Activated T-helper 1 cell treated with Interleukin-2 at 50 U/mL for 16 hours (primary cell): ENCODE data around the gene PNP.
"Not testable (repeated sequence)": the region's sequence is repeated elsewhere in the genome, so short reads cannot be mapped to it uniquely, and the experiment has no call there.

Source experiments
- DNase-seq: peaks from one replicate; pipeline ENCODE4 v3.0.0-alpha.2; 2020; ENCODE audit warnings: low read depth

Gene PNP

DNA sequence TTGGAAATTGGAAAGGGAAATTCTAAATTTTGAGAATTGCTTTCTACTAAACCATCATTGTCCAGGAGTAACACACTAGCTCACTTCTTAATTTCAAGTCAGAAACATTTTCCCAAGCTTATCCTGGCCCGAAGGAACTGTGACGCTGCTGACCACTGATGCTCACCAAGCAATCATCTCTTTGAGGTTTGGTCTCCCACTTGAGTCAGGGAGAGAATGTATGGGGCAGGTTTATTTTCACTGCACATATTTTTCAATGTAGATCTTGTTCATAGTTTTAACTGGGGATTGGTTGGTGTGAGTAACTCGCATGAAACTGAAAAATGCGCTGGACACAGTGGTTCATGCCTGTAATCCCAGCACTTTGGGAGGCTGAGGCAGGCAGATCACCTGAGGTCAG lies 23.3 kb downstream of the PNP start:
- no peak for DNase-seq

DNA sequence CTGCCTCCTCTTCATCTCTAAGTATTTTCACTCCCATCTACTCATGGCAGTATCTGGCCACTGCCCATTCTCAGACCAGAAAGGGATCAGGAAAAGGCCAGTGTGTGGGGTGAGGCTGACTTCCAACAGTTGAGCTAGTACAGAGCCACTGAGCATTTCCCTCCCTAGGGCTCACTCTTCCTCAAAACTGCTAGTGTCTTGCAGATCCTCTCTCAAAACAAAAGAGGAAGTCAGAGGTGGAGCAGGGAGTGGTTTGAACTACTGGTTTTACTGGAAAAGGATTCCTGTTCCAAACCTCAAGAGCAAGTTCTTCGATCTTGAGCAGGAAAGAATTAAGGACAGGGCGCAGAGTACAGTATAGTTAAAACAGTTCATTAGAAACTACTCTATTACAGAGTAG lies 24.4 kb downstream of the PNP start:
- DNase-seq = no peak

DNA sequence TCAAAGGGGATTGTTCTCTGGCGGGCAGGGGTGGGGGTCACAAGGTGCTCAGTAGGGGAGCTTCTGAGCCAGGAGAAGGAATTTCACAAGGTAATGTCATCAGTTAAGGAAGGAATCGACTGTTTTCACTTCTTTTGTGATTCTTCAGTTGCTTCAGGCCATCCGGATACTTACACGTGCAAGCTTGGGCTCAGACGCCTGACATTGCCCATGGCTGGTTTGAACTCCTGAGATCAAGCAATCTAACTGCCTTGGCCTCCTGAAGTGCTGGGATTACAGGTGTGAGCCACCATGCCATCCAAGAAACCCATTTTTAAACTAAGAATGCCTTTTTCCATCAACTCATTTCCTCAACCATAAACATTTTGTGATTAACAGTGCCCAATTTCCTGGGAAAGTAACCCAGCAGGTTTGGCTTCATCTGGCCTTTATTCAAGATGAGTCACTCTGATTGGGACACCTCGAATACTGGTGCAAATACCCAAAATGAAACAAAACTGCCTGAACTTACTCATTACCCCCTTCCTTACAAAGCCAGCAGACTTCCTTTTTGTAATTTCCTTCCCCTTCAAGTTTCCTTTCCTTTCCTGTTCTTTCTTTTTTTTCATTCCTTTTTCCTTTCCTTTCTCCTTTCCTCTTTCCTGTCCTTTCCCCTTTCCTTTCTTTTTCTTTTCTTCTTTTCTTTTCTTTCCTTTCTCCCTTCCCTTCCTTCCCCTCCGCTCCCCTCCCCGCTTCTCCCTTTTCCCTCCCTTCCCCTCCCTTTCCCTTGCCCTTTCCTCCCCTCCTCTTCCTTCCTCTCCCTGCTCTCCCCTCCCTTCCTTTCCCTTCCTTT lies 25.9 kb downstream of the PNP start:
- DNase-seq = no peak

DNA sequence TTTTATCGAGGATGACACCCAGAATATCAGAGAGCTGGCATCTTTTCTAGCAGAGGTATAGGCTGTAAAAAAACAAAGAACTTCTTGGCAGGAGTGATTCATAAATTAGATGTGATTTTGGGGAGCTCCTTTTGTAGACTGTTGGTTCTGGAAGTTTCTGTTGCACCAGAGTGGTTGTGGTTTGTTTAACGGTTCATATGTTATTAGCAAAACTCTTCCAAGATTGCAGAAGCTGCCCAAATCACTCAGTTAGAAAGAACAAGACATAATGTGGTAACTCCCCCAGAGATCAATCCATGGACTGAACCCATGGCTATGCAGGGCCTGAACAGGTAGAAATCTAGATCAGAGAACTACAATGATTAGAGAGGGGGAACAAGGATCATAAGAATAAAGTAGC lies 29.4 kb downstream of the PNP start:
- no peak for DNase-seq

DNA sequence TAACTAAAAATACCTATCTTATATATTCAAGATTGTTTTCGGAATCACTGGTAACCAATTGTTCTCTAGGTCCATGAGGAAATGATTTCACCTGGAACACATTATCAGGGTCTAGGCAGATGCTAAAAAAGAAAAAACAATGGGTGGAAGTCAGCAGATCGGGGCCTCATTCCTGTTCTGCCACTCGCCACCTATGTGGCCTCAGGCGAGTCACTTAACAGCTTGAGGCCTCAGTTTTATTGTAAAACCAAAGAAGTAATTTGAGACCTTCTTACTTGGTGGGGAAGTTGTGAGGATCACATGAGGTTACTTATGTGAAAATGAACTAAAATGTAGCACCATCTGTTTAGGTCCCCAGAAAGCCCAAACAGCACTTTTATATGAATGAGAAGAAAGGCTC lies 29.9 kb downstream of the PNP start:
- DNase-seq = no peak

DNA sequence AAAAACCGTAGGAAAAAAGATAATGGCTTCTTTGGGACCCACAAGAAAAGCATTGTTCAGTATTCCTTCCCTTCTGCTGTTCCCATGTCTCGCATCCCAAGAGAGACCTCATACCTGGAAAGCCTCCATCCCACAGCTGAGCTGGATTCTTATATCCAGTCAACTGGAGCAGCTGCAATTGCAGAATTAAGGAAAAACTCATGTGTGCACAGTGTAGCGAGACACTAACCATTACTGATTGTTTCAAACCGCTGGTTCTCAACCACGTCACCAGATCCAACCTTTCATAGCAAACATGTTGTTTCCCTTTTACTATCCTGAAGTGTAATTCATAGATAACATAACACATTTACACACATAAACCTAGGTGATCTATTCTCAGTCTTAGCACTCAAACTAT lies 30.7 kb downstream of the PNP start:
- DNase-seq = no peak

DNA sequence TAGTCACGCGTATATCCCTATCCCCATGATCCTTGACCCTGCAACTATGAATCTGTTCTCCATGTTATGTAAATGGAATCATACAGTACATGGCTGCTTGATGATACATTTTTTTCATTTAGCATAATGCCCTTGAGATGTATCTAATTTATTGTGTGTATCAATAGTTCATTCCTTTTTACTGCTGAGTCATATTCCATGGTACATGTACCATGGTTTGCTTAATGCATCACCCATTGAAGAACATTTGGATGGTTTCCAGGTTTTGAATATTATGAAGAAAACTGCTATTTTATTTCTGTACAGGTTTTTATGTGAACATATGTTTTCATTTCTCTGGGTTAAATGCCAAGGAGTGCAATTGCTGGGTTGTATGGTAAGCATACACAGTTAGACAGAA lies 32.1 kb downstream of the PNP start:
- DNase-seq = no peak

DNA sequence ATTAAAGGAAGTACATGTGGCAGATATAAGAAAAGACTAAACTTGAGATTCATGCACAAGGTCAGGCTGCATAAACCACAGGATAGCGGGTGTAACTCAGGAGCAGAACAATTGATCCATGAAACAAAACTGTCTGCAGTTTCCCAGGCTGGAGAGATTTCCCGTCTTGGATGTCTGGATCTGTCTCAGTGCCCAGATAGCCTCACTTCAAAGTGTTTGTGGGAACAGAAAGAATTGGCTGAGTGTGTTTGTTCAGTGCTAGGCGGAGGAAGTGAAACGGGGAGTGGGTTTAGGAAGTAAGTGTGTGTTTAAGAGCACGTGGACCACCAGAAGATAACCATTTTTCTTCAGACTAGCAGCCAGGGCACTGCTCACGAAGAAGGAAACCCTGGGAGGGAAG lies 34.7 kb downstream of the PNP start:
- DNase-seq = no peak

DNA sequence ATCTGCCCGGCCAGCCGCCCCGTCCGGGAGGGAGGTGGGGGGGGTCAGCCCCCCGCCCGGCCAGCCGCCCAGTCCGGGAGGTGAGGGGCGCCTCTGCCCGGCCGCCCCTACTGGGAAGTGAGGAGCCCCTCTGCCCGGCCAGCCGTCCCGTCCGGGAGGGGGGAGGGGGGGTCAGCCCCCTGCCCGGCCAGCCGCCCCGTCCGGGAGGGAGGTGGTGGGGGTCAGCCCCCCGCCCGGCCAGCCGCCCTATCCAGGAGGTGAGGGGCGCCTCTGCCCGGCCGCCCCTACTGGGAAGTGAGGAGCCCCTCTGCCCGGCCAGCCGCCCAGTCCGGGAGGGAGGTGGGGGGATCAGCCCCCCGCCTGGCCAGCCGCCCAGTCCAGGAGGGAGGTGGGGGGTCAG lies 37.1 kb downstream of the PNP start:
- not testable (repeated sequence) for DNase-seq

DNA sequence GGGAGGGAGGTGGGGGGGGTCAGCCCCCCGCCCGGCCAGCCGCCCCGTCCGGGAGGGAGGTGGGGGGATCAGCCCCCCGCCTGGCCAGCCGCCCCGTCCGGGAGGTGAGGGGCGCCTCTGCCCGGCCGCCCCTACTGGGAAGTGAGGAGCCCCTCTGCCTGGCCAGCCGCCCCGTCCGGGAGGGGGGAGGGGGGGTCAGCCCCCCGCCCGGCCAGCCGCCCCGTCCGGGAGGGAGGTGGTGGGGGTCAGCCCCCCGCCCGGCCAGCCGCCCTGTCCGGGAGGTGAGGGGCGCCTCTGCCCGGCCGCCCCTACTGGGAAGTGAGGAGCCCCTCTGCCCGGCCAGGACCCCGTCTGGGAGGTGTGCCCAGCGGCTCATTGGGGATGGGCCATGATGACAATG lies 37.5 kb downstream of the PNP start:
- DNase-seq = not testable (repeated sequence)

DNA sequence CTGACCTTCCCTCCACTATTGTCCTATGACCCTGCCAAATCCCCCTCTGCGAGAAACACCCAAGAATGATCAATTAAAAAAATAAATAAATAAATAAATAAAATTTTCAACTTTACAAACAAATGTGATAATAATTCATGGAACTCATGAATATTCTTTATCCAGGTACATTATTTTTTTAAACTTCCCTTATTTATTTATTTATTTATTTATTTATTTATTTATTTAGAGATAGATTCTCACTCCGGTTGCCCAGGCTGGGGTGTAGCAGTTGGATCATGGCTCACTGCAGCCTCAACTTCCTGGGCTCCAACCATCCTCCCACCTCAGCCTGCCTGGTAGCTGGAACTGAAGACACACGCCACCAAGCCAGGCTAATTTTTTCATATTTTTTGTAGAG lies 38.3 kb downstream of the PNP start:
- not testable (repeated sequence) for DNase-seq

DNA sequence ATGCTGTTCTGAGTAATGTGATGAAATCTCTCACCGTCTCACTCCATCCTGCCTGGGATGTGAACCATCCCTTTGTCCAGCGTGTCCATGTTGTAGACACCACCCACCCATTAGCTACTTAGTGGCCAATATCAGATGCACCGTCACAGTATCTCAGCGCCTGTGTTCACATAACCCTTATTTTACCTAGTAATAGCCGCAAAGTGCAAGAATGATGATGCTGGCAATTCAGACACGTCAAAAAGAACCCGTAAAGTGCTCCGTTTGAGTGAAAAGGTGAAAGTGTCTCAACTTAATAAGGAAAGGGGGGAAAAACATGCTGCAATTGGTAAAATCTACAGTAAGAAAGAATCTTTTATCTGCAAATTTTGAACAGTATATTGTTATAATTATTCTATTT lies 39.2 kb downstream of the PNP start:
- DNase-seq = no peak

DNA sequence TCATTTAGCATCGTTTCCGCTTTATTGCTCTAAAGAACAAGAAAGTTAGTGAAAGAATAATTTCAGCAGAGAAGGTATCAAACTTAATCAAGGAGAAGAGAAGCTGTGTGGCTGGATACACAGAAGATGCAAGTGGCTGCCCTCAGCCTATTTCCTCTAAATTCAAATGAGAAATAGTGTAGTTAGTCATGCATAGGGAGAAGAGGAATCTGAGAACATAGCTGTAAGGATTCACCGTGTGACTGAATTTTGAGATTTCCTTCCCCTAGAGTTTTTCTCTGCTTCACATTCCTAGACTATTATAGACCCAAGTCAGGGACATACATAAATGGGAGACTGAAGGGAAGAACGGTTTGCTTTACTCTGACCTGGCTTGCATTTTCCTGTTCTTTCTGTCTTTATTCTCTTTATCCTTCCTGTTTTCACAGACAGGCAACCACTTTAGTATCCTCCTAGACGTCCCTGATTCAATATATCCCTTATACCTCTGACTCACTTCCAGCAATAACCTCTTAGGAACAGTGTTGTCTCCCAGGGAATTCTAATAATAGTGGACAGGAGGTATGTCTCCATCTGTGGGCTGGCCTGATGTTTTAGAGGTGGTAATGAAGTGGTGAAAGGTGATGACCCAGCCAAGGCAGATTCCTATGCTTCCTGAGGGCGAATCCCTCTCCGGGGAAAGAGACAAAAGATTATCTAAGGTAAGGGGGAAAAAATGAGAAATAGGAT lies 43.1 kb downstream of the PNP start:
- no peak for DNase-seq

DNA sequence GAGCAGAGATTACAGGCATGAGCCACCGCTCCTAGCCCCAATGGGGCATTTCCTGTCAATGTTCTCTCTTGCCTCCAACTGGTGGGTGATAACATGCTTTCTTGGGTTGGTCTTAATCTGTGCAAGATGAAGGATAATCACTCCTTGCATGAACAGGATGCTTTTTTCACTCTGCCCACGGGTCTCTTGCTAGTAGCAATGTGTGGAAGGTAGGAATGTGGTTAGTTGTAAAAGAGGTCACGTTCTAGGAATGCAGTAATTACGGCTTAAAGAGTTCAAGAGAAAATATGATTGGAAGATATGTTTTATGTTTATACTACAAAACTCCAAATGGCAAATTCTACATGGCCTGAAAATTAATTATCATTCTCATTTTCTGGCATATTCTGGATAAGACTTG lies 46.6 kb downstream of the PNP start:
- DNase-seq = no peak

DNA sequence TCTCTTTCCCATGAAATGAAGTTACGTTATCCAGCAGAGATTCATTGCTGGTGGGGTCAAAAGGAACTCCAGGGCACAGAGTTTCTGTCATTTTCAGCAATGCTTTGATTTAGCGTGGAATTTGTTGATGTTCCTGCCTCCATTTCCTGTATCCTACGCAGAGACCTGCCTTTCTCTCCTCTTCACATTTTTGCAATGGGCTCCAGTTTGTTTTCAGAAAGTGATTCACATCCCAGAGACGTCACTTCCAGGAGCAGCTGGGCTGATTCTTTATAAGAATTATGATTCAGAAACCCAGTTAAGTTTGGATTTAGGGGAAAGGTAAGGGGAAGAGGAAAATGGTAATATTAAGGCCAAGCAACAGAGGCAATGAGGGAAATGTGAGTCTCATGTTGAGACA lies 47.7 kb downstream of the PNP start:
- no peak for DNase-seq

DNA sequence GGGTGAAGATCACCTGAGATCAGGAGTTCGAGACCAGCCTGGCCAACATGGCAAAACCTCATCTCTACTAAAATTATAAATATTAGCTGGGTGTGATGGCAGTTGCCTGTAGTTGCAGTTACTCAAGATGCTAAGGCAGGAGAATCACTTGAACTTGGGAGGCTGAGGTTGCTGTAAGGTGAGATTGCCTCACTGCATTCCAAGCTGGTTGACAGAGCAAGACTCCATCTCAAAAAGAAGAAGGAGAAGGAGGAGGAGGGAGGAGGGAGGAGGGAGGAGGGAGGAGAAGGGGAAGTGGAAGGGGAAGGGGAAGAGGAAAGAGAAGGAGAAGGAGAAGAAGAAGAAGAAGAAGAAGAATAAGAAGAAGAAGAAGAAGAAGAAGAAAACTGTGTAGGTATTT lies 53.1 kb downstream of the PNP start:
- DNase-seq = no peak

DNA sequence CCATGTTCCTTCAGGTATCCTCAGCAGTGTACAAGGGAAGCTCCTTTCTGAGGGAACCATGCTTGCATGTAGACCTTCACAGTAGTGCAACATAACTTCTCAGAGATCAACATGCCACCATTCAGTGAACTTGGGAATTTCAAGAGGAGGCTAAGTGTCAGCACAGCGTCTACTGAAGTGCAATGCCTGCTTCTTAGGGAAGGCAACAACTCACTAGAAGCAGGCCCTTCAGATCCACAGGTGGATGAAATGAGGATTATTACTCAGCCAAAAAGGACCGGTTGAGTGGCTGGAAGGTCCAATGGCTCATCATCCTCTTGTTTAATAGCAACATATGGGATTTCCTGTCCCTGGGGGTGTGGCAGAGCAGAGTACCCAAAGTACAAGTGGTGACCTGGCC lies 54.8 kb downstream of the PNP start:
- DNase-seq = no peak
